ENCODE measurements around the gene ZNF532. TPM values are rescaled to one million over a fixed set of nuclear protein-coding genes. Genes with fewer than 3 reads are reported as not detected.
A peak's percentile ranks its signal among the peaks of the same experiment; 100 is the strongest.

Gene ZNF532
- total and polyA plus RNA-seq, 2 donors: 11.6 to 11.9 TPM

GRCh38 chr18:58978916-58979315 is 114.2 kb downstream of the ZNF532 start:
- Histone ChIP-seq H3K36me3 (ENCODE audit: control insufficient read depth in 2 of 2, insufficient read depth in 2 of 2, low read length in 1 of 2) (no peaks in the 10 kb centered on the region), H3K9me3 (ENCODE audit: control insufficient read depth in 2 of 2, insufficient read depth in 1 of 2, low read length in 1 of 2) (no peaks in the 10 kb centered on the region), H3K4me1 (ENCODE audit: control insufficient read depth in 2 of 2, insufficient read depth in 2 of 2, low read length in 2 of 2) (no peaks in the 10 kb centered on the region), H3K4me3 (ENCODE audit: low read length in 2 of 2) (no peak overlapping the region), H3K27ac (ENCODE audit: low read depth in 1 of 2, low read length in 1 of 2) (no peak overlapping the region), H3K27me3 (ENCODE audit: control insufficient read depth in 2 of 2, insufficient read depth in 1 of 2, low read length in 1 of 2) (no peaks in the 10 kb centered on the region)
- WGBS: 96% methylated on average over 8 of the region's 8 CpGs
- DNase-seq (ENCODE audit: low read depth in 6 of 9, low spot score in 9 of 9): no peak

GRCh38 chr18:58979615-58980014 is 114.9 kb downstream of the ZNF532 start:
- H3K27me3 ChIP-seq (ENCODE audit: control insufficient read depth in 2 of 2, insufficient read depth in 1 of 2, low read length in 1 of 2): no peaks in the 10 kb centered on the region
- WGBS: 96% methylated on average over 6 of the region's 6 CpGs
- DNase-seq (ENCODE audit: low read depth in 6 of 9, low spot score in 9 of 9): no peak
- no peak overlapping the region for H3K4me3 ChIP-seq (ENCODE audit: low read length in 2 of 2)
- H3K27ac ChIP-seq (ENCODE audit: low read depth in 1 of 2, low read length in 1 of 2): no peak overlapping the region
- H3K4me1 ChIP-seq (ENCODE audit: control insufficient read depth in 2 of 2, insufficient read depth in 2 of 2, low read length in 2 of 2): no peaks in the 10 kb centered on the region
- H3K9me3 ChIP-seq (ENCODE audit: control insufficient read depth in 2 of 2, insufficient read depth in 1 of 2, low read length in 1 of 2): no peaks in the 10 kb centered on the region
- H3K36me3 ChIP-seq (ENCODE audit: control insufficient read depth in 2 of 2, insufficient read depth in 2 of 2, low read length in 1 of 2): no peaks in the 10 kb centered on the region

- no peaks in the 10 kb centered on the region for H3K27me3 ChIP-seq (ENCODE audit: control insufficient read depth in 2 of 2, insufficient read depth in 1 of 2, low read length in 1 of 2)
- H3K9me3 ChIP-seq (ENCODE audit: control insufficient read depth in 2 of 2, insufficient read depth in 1 of 2, low read length in 1 of 2): no peaks in the 10 kb centered on the region
- DNase-seq (ENCODE audit: low read depth in 6 of 9, low spot score in 9 of 9): no peak
- H3K4me1 ChIP-seq (ENCODE audit: control insufficient read depth in 2 of 2, insufficient read depth in 2 of 2, low read length in 2 of 2): no peaks in the 10 kb centered on the region
- WGBS: 95% methylated on average over 4 of the region's 4 CpGs
- H3K36me3 ChIP-seq (ENCODE audit: control insufficient read depth in 2 of 2, insufficient read depth in 2 of 2, low read length in 1 of 2): no peaks in the 10 kb centered on the region
- H3K27ac ChIP-seq (ENCODE audit: low read depth in 1 of 2, low read length in 1 of 2): no peak overlapping the region
- no peak overlapping the region for H3K4me3 ChIP-seq (ENCODE audit: low read length in 2 of 2)
These were observed 116.3 kb downstream of the ZNF532 start for GRCh38 chr18:58980991-58981390.

GRCh38 chr18:58983260-58984155 is 118.8 kb downstream of the ZNF532 start:
- no peak for DNase-seq (ENCODE audit: low read depth in 6 of 9, low spot score in 9 of 9)
- no peaks in the 10 kb centered on the region for H3K4me1 ChIP-seq (ENCODE audit: control insufficient read depth in 2 of 2, insufficient read depth in 2 of 2, low read length in 2 of 2)
- no peaks in the 10 kb centered on the region for H3K27me3 ChIP-seq (ENCODE audit: control insufficient read depth in 2 of 2, insufficient read depth in 1 of 2, low read length in 1 of 2)
- H3K27ac ChIP-seq (ENCODE audit: low read depth in 1 of 2, low read length in 1 of 2): no peak overlapping the region
- H3K36me3 ChIP-seq (ENCODE audit: control insufficient read depth in 2 of 2, insufficient read depth in 2 of 2, low read length in 1 of 2): no peaks in the 10 kb centered on the region
- H3K9me3 ChIP-seq (ENCODE audit: control insufficient read depth in 2 of 2, insufficient read depth in 1 of 2, low read length in 1 of 2): no peaks in the 10 kb centered on the region
- WGBS: 94% methylated on average over 17 of the region's 17 CpGs
- H3K4me3 ChIP-seq (ENCODE audit: low read length in 2 of 2): no peak overlapping the region

- no peak overlapping the region for H3K4me3 ChIP-seq (ENCODE audit: low read length in 2 of 2)
- no peak for DNase-seq (ENCODE audit: low read depth in 6 of 9, low spot score in 9 of 9)
- no peaks in the 10 kb centered on the region for H3K27me3 ChIP-seq (ENCODE audit: control insufficient read depth in 2 of 2, insufficient read depth in 1 of 2, low read length in 1 of 2)
- H3K9me3 ChIP-seq (ENCODE audit: control insufficient read depth in 2 of 2, insufficient read depth in 1 of 2, low read length in 1 of 2): no peaks in the 10 kb centered on the region
- H3K4me1 ChIP-seq (ENCODE audit: control insufficient read depth in 2 of 2, insufficient read depth in 2 of 2, low read length in 2 of 2): no peaks in the 10 kb centered on the region
- H3K36me3 ChIP-seq (ENCODE audit: control insufficient read depth in 2 of 2, insufficient read depth in 2 of 2, low read length in 1 of 2): no peaks in the 10 kb centered on the region
- 21% methylated on average over 2 of the region's 2 CpGs for WGBS
- no peak overlapping the region for H3K27ac ChIP-seq (ENCODE audit: low read depth in 1 of 2, low read length in 1 of 2)
These were observed 123.9 kb downstream of the ZNF532 start for GRCh38 chr18:58988600-58988999.

GRCh38 chr18:58989184-58989759 is 124.6 kb downstream of the ZNF532 start:
- DNase-seq (ENCODE audit: low read depth in 6 of 9, low spot score in 9 of 9): no peak
- Histone ChIP-seq H3K27me3 (ENCODE audit: control insufficient read depth in 2 of 2, insufficient read depth in 1 of 2, low read length in 1 of 2) (no peaks in the 10 kb centered on the region), H3K27ac (ENCODE audit: low read depth in 1 of 2, low read length in 1 of 2) (no peak overlapping the region), H3K36me3 (ENCODE audit: control insufficient read depth in 2 of 2, insufficient read depth in 2 of 2, low read length in 1 of 2) (no peaks in the 10 kb centered on the region), H3K9me3 (ENCODE audit: control insufficient read depth in 2 of 2, insufficient read depth in 1 of 2, low read length in 1 of 2) (no peaks in the 10 kb centered on the region), H3K4me1 (ENCODE audit: control insufficient read depth in 2 of 2, insufficient read depth in 2 of 2, low read length in 2 of 2) (no peaks in the 10 kb centered on the region), H3K4me3 (ENCODE audit: low read length in 2 of 2) (no peak overlapping the region)
- 93% methylated on average over 2 of the region's 2 CpGs for WGBS

GRCh38 chr18:58990720-58991119 is 126.0 kb downstream of the ZNF532 start:
- H3K27ac ChIP-seq (ENCODE audit: low read depth in 1 of 2, low read length in 1 of 2): no peak overlapping the region

GRCh38 chr18:58991167-58991798 is 126.6 kb downstream of the ZNF532 start:
- Histone ChIP-seq H3K27ac (ENCODE audit: low read depth in 1 of 2, low read length in 1 of 2) (peak overlapping the region in 1 of 2 donors; percentile 24), H3K27me3 (ENCODE audit: control insufficient read depth in 2 of 2, insufficient read depth in 1 of 2, low read length in 1 of 2) (no peaks in the 10 kb centered on the region), H3K36me3 (ENCODE audit: control insufficient read depth in 2 of 2, insufficient read depth in 2 of 2, low read length in 1 of 2) (no peaks in the 10 kb centered on the region), H3K9me3 (ENCODE audit: control insufficient read depth in 2 of 2, insufficient read depth in 1 of 2, low read length in 1 of 2) (no peaks in the 10 kb centered on the region), H3K4me1 (ENCODE audit: control insufficient read depth in 2 of 2, insufficient read depth in 2 of 2, low read length in 2 of 2) (no peaks in the 10 kb centered on the region), H3K4me3 (ENCODE audit: low read length in 2 of 2) (no peak overlapping the region)
- WGBS: 72% methylated on average over 7 of the region's 7 CpGs
- DNase-seq (ENCODE audit: low read depth in 6 of 9, low spot score in 9 of 9): no peak

More at GRCh38 chr18:58990720-58991119, 126.0 kb downstream of the ZNF532 start:
- Histone ChIP-seq H3K4me3 (ENCODE audit: low read length in 2 of 2) (no peak overlapping the region), H3K27me3 (ENCODE audit: control insufficient read depth in 2 of 2, insufficient read depth in 1 of 2, low read length in 1 of 2) (no peaks in the 10 kb centered on the region), H3K9me3 (ENCODE audit: control insufficient read depth in 2 of 2, insufficient read depth in 1 of 2, low read length in 1 of 2) (no peaks in the 10 kb centered on the region), H3K36me3 (ENCODE audit: control insufficient read depth in 2 of 2, insufficient read depth in 2 of 2, low read length in 1 of 2) (no peaks in the 10 kb centered on the region), H3K4me1 (ENCODE audit: control insufficient read depth in 2 of 2, insufficient read depth in 2 of 2, low read length in 2 of 2) (no peaks in the 10 kb centered on the region)
- DNase-seq (ENCODE audit: low read depth in 6 of 9, low spot score in 9 of 9): no peak
- WGBS: 96% methylated on average over 6 of the region's 6 CpGs
